ENCODE results near the gene FBXL14. TPM values are rescaled to one million over a fixed set of nuclear protein-coding genes. Genes with fewer than 3 reads are reported as not detected.
A peak's percentile ranks its signal among the peaks of the same experiment; 100 is the strongest.

Gene FBXL14, protein sequence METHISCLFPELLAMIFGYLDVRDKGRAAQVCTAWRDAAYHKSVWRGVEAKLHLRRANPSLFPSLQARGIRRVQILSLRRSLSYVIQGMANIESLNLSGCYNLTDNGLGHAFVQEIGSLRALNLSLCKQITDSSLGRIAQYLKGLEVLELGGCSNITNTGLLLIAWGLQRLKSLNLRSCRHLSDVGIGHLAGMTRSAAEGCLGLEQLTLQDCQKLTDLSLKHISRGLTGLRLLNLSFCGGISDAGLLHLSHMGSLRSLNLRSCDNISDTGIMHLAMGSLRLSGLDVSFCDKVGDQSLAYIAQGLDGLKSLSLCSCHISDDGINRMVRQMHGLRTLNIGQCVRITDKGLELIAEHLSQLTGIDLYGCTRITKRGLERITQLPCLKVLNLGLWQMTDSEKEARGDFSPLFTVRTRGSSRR
- total RNA-seq (10 to 100 TPM in 3 of 6 donors, 1 to 10 TPM in 3; 8.1 to 14.2 (median 9.6) TPM), polyA plus RNA-seq (1 to 10 TPM; 3.2 to 5.0 TPM)

GRCh38 chr12:1594261-1595025 is at the start of gene FBXL14:
Gene FBXL14 (minus strand): TSS chr12:1594581. CDS start chr12:1594066, 515 bp downstream.
- H3K4me3 ChIP-seq, result peak within 1 kb of the TSS; percentile 67 to 81 (median 74)
- ATAC-seq (peak; percentile 76 to 83 (median 78)), DNase-seq (peak; percentile 90 to 96 (median 90)), FAIRE-seq (no peak)
- H3K4me1 ChIP-seq, result peaks cover 16 to 32% (median 28%) of the 10 kb centered on the region in 3 donors
- 0 to 1% methylated on average over 56 to 115 of the region's 115 CpGs for WGBS, 2 donors
- no peaks in the 10 kb centered on the region for H3K36me3 ChIP-seq
- intact Hi-C loops (cut with DNase I), result no loop called here
- TF ChIP-seq, protein P1, sequence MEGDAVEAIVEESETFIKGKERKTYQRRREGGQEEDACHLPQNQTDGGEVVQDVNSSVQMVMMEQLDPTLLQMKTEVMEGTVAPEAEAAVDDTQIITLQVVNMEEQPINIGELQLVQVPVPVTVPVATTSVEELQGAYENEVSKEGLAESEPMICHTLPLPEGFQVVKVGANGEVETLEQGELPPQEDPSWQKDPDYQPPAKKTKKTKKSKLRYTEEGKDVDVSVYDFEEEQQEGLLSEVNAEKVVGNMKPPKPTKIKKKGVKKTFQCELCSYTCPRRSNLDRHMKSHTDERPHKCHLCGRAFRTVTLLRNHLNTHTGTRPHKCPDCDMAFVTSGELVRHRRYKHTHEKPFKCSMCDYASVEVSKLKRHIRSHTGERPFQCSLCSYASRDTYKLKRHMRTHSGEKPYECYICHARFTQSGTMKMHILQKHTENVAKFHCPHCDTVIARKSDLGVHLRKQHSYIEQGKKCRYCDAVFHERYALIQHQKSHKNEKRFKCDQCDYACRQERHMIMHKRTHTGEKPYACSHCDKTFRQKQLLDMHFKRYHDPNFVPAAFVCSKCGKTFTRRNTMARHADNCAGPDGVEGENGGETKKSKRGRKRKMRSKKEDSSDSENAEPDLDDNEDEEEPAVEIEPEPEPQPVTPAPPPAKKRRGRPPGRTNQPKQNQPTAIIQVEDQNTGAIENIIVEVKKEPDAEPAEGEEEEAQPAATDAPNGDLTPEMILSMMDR (IDR thresholded peaks at IDR 0.05), result no peak
- H3K9me3 ChIP-seq, result no peaks in the 10 kb centered on the region
- H3K27ac ChIP-seq, result peak within 1 kb of the TSS; percentile 82 to 97 (median 89)
- no peaks in the 10 kb centered on the region for H3K27me3 ChIP-seq

DNA sequence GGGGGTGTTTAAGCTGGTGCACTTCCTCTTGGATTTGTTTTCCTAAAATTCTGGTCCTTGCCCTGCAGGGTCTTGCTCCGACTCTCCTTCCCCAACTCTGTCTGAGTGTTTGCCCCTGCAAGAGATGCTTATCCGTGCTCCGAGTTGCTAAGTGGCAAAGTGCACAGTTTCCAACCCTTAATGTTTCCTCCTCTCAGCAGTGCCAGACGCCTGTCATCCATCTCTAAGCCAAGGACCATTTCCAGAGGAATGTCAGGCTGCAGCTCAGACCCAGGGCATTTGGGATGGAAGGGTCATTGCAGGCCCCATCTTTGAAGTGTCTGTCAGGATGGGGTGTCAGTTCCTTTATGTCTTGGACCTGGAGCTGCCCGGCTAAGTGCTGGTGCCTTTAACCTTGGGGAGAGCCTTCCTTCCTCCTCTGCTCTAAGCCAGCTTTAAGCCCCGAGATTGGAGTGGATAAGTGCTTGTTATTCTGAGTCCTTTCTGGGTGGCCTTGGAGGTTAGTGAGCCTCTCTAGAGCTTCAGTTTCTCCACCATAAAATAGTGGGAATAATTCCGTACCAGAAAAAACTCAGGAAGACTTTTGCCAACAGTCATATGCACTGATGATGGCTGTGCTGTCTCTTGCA is 49.6 kb upstream of the FBXL14 start:
- intact Hi-C loops (cut with DNase I), result loop anchor here in 2 of 3 donors (10.0 kb wide), 2 partner anchors 151 to 291 kb away; no protein-coding TSS in a partner anchor

DNA sequence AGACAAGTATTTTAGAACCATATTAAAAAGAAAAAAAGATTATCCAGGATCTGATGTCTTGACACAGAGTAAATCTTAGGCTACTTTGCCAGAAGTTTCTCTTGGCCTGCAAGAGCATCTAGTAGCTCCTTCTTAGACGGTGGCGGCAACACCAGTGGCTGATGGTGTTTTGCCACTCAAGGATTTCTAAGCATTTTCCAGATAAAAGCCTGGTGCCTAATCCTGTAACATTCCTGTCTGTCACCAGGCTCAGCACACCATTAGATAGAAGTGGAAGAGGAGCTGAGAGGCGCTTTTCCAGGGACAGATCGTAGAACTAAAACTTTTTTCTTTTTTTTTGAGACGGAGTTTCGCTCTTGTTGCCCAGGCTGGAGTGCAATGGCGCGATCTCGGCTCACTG is 48.7 kb upstream of the FBXL14 start:
- WGBS, 2 donors, result 93 to 97% methylated on average over 9 of the region's 9 CpGs
- TF ChIP-seq, protein P1 (IDR thresholded peaks at IDR 0.05), result no peak
- no peak overlapping the region for H3K27ac ChIP-seq
- ATAC-seq (no peak), FAIRE-seq (no peak), DNase-seq (no peak)
- no peaks in the 10 kb centered on the region for H3K27me3 ChIP-seq
- no peaks in the 10 kb centered on the region for H3K36me3 ChIP-seq
- no peaks in the 10 kb centered on the region for H3K9me3 ChIP-seq
- H3K4me1 ChIP-seq, result no peaks in the 10 kb centered on the region
- intact Hi-C loops (cut with DNase I), result loop anchor here in 2 of 3 donors (10.0 kb wide), 2 partner anchors 152 to 292 kb away; no protein-coding TSS in a partner anchor
- H3K4me3 ChIP-seq, result no peak overlapping the region

More for the DNA sequence above, 49.6 kb upstream of the FBXL14 start:
- FAIRE-seq, result no peak
- H3K27me3 ChIP-seq, result no peaks in the 10 kb centered on the region
- no peak overlapping the region for H3K27ac ChIP-seq
- no peak for ATAC-seq
- H3K4me1 ChIP-seq, result no peaks in the 10 kb centered on the region
- TF ChIP-seq, protein P1 (IDR thresholded peaks at IDR 0.05), result no peak
- 70 to 72% methylated on average over 7 of the region's 7 CpGs for WGBS, 2 donors
- no peaks in the 10 kb centered on the region for H3K9me3 ChIP-seq
- no peak for DNase-seq
- no peak overlapping the region for H3K4me3 ChIP-seq
- H3K36me3 ChIP-seq, result no peaks in the 10 kb centered on the region

DNA sequence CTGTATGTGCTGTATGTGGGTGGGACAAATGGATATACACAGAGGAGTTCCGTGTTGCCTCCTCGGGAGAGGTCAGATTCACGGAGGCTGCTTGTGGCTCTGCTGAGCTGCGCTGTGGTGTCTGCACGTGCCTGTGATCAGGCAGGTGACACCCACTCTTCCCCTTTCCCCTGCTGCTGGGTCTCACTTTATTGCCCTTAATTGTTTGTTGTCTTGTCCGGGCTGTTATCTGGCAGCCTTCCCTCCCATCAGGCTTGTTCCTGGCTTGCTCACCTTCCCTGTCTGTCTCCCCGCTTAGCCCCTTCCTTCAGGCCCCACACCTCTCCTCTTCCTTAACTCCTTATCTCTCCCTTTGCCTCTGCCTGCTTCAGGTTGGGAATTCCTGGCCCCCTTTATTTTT is 48.1 kb upstream of the FBXL14 start:
- Histone ChIP-seq H3K27ac (no peak overlapping the region), H3K4me3 (no peak overlapping the region), H3K4me1 (no peaks in the 10 kb centered on the region), H3K27me3 (no peaks in the 10 kb centered on the region), H3K36me3 (no peaks in the 10 kb centered on the region), H3K9me3 (no peaks in the 10 kb centered on the region)
- 83 to 84% methylated on average over 7 of the region's 7 CpGs for WGBS, 2 donors
- ATAC-seq (no peak), DNase-seq (no peak), FAIRE-seq (no peak)
- TF ChIP-seq, protein P1 (IDR thresholded peaks at IDR 0.05), result no peak
- intact Hi-C loops (cut with DNase I), result loop anchor here in 2 of 3 donors (10.0 kb wide), 2 partner anchors 152 to 292 kb away; no protein-coding TSS in a partner anchor
